ENCODE measurements around the gene UCN3.

DNA sequence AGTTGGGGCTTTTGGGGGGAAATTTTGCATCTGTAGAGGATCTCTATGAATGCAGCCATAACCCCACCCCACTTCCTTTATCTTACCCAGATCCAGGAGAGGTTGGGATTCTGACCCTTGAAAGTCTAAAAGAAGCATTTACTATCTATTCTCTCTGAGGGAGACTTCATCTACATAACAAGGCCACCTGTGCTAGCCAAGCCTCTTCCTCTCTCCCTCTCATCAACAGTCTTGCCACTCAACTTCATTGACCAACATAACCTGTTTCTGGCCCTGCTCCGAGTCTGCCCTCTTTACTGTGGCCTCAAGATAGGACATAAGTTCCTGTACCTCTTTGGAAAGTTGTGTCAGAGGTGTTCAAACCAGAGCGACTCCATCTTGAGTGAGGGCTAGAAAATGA lies 20.5 kb downstream of the UCN3 start:
- TF ChIP-seq, protein P1, sequence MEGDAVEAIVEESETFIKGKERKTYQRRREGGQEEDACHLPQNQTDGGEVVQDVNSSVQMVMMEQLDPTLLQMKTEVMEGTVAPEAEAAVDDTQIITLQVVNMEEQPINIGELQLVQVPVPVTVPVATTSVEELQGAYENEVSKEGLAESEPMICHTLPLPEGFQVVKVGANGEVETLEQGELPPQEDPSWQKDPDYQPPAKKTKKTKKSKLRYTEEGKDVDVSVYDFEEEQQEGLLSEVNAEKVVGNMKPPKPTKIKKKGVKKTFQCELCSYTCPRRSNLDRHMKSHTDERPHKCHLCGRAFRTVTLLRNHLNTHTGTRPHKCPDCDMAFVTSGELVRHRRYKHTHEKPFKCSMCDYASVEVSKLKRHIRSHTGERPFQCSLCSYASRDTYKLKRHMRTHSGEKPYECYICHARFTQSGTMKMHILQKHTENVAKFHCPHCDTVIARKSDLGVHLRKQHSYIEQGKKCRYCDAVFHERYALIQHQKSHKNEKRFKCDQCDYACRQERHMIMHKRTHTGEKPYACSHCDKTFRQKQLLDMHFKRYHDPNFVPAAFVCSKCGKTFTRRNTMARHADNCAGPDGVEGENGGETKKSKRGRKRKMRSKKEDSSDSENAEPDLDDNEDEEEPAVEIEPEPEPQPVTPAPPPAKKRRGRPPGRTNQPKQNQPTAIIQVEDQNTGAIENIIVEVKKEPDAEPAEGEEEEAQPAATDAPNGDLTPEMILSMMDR (IDR thresholded peaks at IDR 0.05): no peak
- TF ChIP-seq POLR2AphosphoS5 (IDR thresholded peaks at IDR 0.05): no peak
